AG04450 (cell line): ENCODE data around the gene FNBP1L. TPM values are rescaled to one million over a fixed set of nuclear protein-coding genes. Genes with fewer than 3 reads are reported as not detected.

Experiments used
- CTCF ChIA-PET: fragments of 300-600, 350-600 bp; formaldehyde crosslinking; extraction: SDS; loops from one replicate; lab custom pipeline; 2022; ENCODE audit warnings: antibody characterized with exemption, inconsistent platforms; lab: Charles Lee
- POLR2A ChIA-PET: fragments of 350-600 bp; formaldehyde crosslinking; extraction: SDS; loops from one replicate; lab custom pipeline; 2021; ENCODE audit warnings: antibody characterized with exemption, inconsistent platforms; lab: Yijun Ruan, JAX
- DNase-seq: peaks from one replicate; pipeline ENCODE4 v3.0.0-alpha.2; 2011; ENCODE audit warnings: low read depth, low spot score
- H3K27ac ChIP-seq: one replicate; pipeline ENCODE4 v1.5.1; 2012; ENCODE audit warnings: low read depth, low read length, control low read depth
- H3K27me3 ChIP-seq: one replicate; pipeline ENCODE4 v1.6.0; 2012; ENCODE audit warnings: low read length; ENCODE audit not compliant: control insufficient read depth, insufficient read depth
- H3K4me3 ChIP-seq: 2 replicates; pipeline ENCODE4 v1.5.1; 2011; ENCODE audit warnings: mild to moderate bottlenecking, low read depth, low read length, control low read depth
- H3K9me3 ChIP-seq: 2 replicates; pipeline ENCODE4 v1.5.1; 2012; ENCODE audit warnings: low read length; ENCODE audit not compliant: control insufficient read depth, insufficient read depth
- CTCF ChIP-seq: IDR thresholded peaks from 2 replicates; pipeline ENCODE4 v1.5.1; 2011; ENCODE audit warnings: low read depth, low read length, control low read depth, inconsistent platforms
- polyA plus RNA-seq: library from polyadenylated mRNA; depleted of rRNA; stranded (reverse); fragments of >200 nt; gene quantifications from 2 replicates; pipeline ENCODE4 v1.2.3, GENCODE V29; 2011

FNBP1L gene
- polyA plus RNA-seq, 1 experiment: 24.1 TPM

GRCh38 chr1:93441589-93441988 lies 6.3 kb upstream of the FNBP1L start:
- no peaks in the 10 kb centered on the region for H3K27me3 ChIP-seq
- H3K27ac ChIP-seq: no peak overlapping the region
- no peak for DNase-seq
- CTCF ChIA-PET: no interaction called here
- H3K9me3 ChIP-seq: no peaks in the 10 kb centered on the region
- no peak overlapping the region for H3K4me3 ChIP-seq
- TF ChIP-seq CTCF: no peak
- POLR2A ChIA-PET: no interaction called here

- CTCF ChIA-PET: no interaction called here
- no peak for DNase-seq
- no peak overlapping the region for H3K4me3 ChIP-seq
- no peak for TF ChIP-seq CTCF
- H3K27ac ChIP-seq: no peak overlapping the region
- POLR2A ChIA-PET: no interaction called here
- H3K27me3 ChIP-seq: no peaks in the 10 kb centered on the region
- no peaks in the 10 kb centered on the region for H3K9me3 ChIP-seq
These were observed 5.8 kb upstream of the FNBP1L start for GRCh38 chr1:93442008-93442666.

DNA sequence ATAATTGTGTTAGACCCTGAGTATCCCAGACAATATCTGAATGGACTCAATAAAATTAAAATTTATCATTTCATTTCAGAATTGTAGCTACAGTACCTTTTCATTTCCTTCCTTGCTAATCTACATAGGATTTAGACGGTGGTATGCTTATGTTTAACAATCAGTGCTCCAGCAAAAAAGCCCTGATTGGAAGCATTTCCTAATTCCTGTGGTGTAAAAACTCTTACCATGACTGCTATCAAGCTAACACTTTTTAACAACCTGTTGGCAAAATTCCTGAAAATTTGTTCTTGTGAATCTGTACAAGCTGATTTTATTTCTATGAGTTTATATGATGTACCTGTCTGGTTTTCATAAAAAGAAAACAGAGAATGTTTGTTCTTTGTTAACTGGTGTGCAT lies 5.2 kb upstream of the FNBP1L start:
- H3K27me3 ChIP-seq: no peaks in the 10 kb centered on the region
- H3K9me3 ChIP-seq: no peaks in the 10 kb centered on the region
- DNase-seq: no peak
- no peak overlapping the region for H3K4me3 ChIP-seq
- ChIA-PET POLR2A (no interaction called here), CTCF (no interaction called here)
- no peak overlapping the region for H3K27ac ChIP-seq
- TF ChIP-seq CTCF: no peak

DNA sequence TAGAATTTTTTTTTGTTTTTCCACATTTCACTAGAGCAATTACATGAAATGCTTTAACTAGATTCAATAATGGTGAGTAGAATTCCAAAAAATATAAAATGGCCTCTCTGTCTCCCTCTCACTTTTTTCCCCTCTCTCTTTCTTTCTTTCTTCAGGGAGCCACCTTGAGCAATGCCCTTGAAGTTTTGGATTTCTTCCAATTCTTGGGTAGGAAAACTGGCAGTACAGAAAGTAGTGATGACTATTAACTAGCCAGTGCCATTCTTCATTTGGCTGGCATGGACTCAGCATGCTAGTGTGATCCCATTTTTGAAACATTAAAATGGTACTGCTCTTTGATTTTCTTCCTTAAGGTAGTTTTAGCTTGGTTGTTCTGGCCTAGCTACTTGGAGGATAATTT lies 4.5 kb upstream of the FNBP1L start:
- CTCF ChIA-PET: no interaction called here
- no peaks in the 10 kb centered on the region; the same call in 1 of the 2 replicates for H3K9me3 ChIP-seq
- no peak for DNase-seq
- POLR2A ChIA-PET: no interaction called here
- H3K27ac ChIP-seq: no peak overlapping the region
- no peak for TF ChIP-seq CTCF
- no peak overlapping the region for H3K4me3 ChIP-seq
- no peaks in the 10 kb centered on the region for H3K27me3 ChIP-seq

- ChIA-PET POLR2A (no interaction called here), CTCF (interaction anchor here (0.6 to 1.2 kb wide), 4 partner anchors 9 to 408 kb away, joined by 3 to 6 read pairs (median 4); no protein-coding TSS in a partner anchor)
- peak overlapping the region; percentile 21; the same call in 1 of the 2 replicates for H3K4me3 ChIP-seq
- no peak overlapping the region for H3K27ac ChIP-seq
- DNase-seq: no peak
- no peaks in the 10 kb centered on the region; the same call in 1 of the 2 replicates for H3K9me3 ChIP-seq
- TF ChIP-seq CTCF: no peak
- no peaks in the 10 kb centered on the region for H3K27me3 ChIP-seq
These were observed 974 bp upstream of the FNBP1L start for GRCh38 chr1:93446837-93447451.
